Measurements from ENCODE around the gene ADORA3.

ADORA3 gene

GRCh38 chr1:111468717-111469100 lies 34.7 kb downstream of the ADORA3 start:
- DNase-seq (ENCODE audit: low read depth, low spot score) = no peak
- H3K27me3 ChIP-seq (ENCODE audit: insufficient read depth, insufficient read length) = no peaks in the 10 kb centered on the region
- H3K36me3 ChIP-seq (ENCODE audit: insufficient read depth, insufficient read length, low read length) = peaks cover 14% of the 10 kb centered on the region
- H3K4me1 ChIP-seq (ENCODE audit: insufficient read depth, insufficient read length) = no peaks in the 10 kb centered on the region
- no peaks in the 10 kb centered on the region for H3K9me3 ChIP-seq (ENCODE audit: insufficient read depth, low read length)
- no peak overlapping the region for H3K9ac ChIP-seq (ENCODE audit: insufficient read length, low read depth)
- TF ChIP-seq YY1 (IDR thresholded peaks at IDR 0.05; ENCODE audit: insufficient read depth, insufficient read length) = no peak
- TF ChIP-seq SUZ12 (IDR thresholded peaks at IDR 0.05; ENCODE audit: extremely low read depth, insufficient read depth, insufficient read length) = no peak
- TF ChIP-seq ZNF274 (IDR thresholded peaks at IDR 0.05; ENCODE audit: low read depth, low read length) = no peak
- H3K4me3 ChIP-seq (ENCODE audit: insufficient read length, low read depth) = no peak overlapping the region

DNA sequence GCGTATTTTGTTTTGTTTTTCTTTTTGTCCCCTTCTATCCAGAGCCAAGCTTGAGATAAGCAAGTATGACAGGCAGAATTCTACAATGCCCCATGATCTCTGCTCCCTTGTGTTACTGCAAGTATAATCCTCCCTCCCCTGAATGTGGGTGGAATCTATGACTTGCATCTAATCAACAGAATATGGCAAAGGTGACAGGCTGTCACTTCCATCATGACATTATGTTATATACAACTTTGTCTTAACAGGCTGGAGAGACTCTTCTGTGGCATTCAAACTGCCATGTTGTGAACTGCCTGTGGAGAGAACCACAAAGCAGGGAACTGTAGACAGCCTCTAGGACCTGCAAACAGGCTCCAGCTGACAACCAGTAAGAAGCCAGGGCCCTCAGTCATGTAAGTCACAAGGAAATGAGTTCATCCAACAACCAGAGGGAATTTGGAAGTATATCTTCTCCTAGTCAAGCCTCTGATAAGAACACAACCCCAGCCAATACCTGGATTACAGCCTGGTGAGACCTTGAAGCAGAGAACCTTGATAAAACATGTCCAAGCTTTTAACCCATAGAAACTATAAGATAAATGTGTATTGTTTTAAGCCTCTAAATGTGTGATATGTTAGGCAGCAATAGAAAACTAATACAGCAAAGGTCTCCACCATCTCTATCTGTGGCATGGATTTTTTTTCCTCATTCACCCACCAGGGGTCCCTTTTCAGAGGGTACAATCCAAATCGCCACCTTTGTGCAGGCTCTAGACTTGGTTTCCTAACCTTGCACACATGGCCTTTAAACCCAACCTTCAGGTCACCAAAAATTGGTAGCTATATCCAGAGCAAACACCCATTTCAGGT lies 35.3 kb downstream of the ADORA3 start:
- no peak for DNase-seq (ENCODE audit: low read depth, low spot score)
- H3K9me3 ChIP-seq (ENCODE audit: insufficient read depth, low read length) = no peaks in the 10 kb centered on the region
- no peaks in the 10 kb centered on the region for H3K4me1 ChIP-seq (ENCODE audit: insufficient read depth, insufficient read length)
- H3K27me3 ChIP-seq (ENCODE audit: insufficient read depth, insufficient read length) = no peaks in the 10 kb centered on the region
- H3K4me3 ChIP-seq (ENCODE audit: insufficient read length, low read depth) = no peak overlapping the region
- no peak overlapping the region for H3K9ac ChIP-seq (ENCODE audit: insufficient read length, low read depth)
- TF ChIP-seq SUZ12 (IDR thresholded peaks at IDR 0.05; ENCODE audit: extremely low read depth, insufficient read depth, insufficient read length) (no peak), YY1 (IDR thresholded peaks at IDR 0.05; ENCODE audit: insufficient read depth, insufficient read length) (no peak), ZNF274 (IDR thresholded peaks at IDR 0.05; ENCODE audit: low read depth, low read length) (no peak)
- H3K36me3 ChIP-seq (ENCODE audit: insufficient read depth, insufficient read length, low read length) = peaks cover 17% of the 10 kb centered on the region

GRCh38 chr1:111466480-111466879 lies 37.0 kb downstream of the ADORA3 start:
- peaks cover 30% of the 10 kb centered on the region for H3K36me3 ChIP-seq (ENCODE audit: insufficient read depth, insufficient read length, low read length)
- TF ChIP-seq YY1 (IDR thresholded peaks at IDR 0.05; ENCODE audit: insufficient read depth, insufficient read length) (no peak), ZNF274 (IDR thresholded peaks at IDR 0.05; ENCODE audit: low read depth, low read length) (no peak), SUZ12 (IDR thresholded peaks at IDR 0.05; ENCODE audit: extremely low read depth, insufficient read depth, insufficient read length) (no peak)
- DNase-seq (ENCODE audit: low read depth, low spot score) = no peak

DNA sequence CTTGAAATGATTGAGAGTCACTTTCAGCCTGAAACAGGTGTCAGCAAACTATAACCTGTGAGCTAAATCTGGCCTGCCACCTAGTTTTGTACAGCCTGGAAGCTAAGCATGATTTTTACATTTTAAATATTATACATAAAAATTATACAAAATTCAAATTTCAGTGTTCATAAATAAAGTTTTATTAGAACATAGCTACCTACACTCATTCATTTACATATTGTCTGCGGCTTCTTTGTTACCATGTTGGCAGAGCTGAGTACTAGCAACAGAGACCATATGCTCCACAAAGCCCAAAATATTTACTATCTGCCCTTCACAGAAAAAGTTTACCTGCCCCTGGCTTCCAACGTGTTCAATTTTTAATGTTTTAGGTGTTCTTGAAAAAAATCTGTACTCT lies 37.7 kb downstream of the ADORA3 start:
- Histone ChIP-seq H3K27me3 (ENCODE audit: insufficient read depth, insufficient read length) (no peaks in the 10 kb centered on the region), H3K9me3 (ENCODE audit: insufficient read depth, low read length) (no peaks in the 10 kb centered on the region), H3K4me3 (ENCODE audit: insufficient read length, low read depth) (no peak overlapping the region), H3K4me1 (ENCODE audit: insufficient read depth, insufficient read length) (no peaks in the 10 kb centered on the region), H3K9ac (ENCODE audit: insufficient read length, low read depth) (no peak overlapping the region), H3K36me3 (ENCODE audit: insufficient read depth, insufficient read length, low read length) (peaks cover 37% of the 10 kb centered on the region)
- DNase-seq (ENCODE audit: low read depth, low spot score) = no peak
- TF ChIP-seq ZNF274 (IDR thresholded peaks at IDR 0.05; ENCODE audit: low read depth, low read length) (no peak), SUZ12 (IDR thresholded peaks at IDR 0.05; ENCODE audit: extremely low read depth, insufficient read depth, insufficient read length) (no peak), YY1 (IDR thresholded peaks at IDR 0.05; ENCODE audit: insufficient read depth, insufficient read length) (no peak)

More at GRCh38 chr1:111466480-111466879, 37.0 kb downstream of the ADORA3 start:
- Histone ChIP-seq H3K27me3 (ENCODE audit: insufficient read depth, insufficient read length) (no peaks in the 10 kb centered on the region), H3K4me1 (ENCODE audit: insufficient read depth, insufficient read length) (no peaks in the 10 kb centered on the region), H3K9me3 (ENCODE audit: insufficient read depth, low read length) (no peaks in the 10 kb centered on the region), H3K9ac (ENCODE audit: insufficient read length, low read depth) (no peak overlapping the region), H3K4me3 (ENCODE audit: insufficient read length, low read depth) (no peak overlapping the region)

GRCh38 chr1:111463029-111463683 lies 40.3 kb downstream of the ADORA3 start:
- Histone ChIP-seq H3K9me3 (ENCODE audit: insufficient read depth, low read length) (no peaks in the 10 kb centered on the region), H3K27me3 (ENCODE audit: insufficient read depth, insufficient read length) (no peaks in the 10 kb centered on the region), H3K9ac (ENCODE audit: insufficient read length, low read depth) (no peak overlapping the region), H3K4me3 (ENCODE audit: insufficient read length, low read depth) (no peak overlapping the region), H3K4me1 (ENCODE audit: insufficient read depth, insufficient read length) (no peaks in the 10 kb centered on the region), H3K36me3 (ENCODE audit: insufficient read depth, insufficient read length, low read length) (peaks cover 57% of the 10 kb centered on the region)
- no peak for DNase-seq (ENCODE audit: low read depth, low spot score)
- TF ChIP-seq SUZ12 (IDR thresholded peaks at IDR 0.05; ENCODE audit: extremely low read depth, insufficient read depth, insufficient read length) (no peak), ZNF274 (IDR thresholded peaks at IDR 0.05; ENCODE audit: low read depth, low read length) (no peak), YY1 (IDR thresholded peaks at IDR 0.05; ENCODE audit: insufficient read depth, insufficient read length) (no peak)

GRCh38 chr1:111462370-111463028 lies 40.9 kb downstream of the ADORA3 start:
- peaks cover 62% of the 10 kb centered on the region for H3K36me3 ChIP-seq (ENCODE audit: insufficient read depth, insufficient read length, low read length)
- H3K9ac ChIP-seq (ENCODE audit: insufficient read length, low read depth) = no peak overlapping the region
- no peaks in the 10 kb centered on the region for H3K4me1 ChIP-seq (ENCODE audit: insufficient read depth, insufficient read length)
- H3K9me3 ChIP-seq (ENCODE audit: insufficient read depth, low read length) = no peaks in the 10 kb centered on the region
- H3K27me3 ChIP-seq (ENCODE audit: insufficient read depth, insufficient read length) = no peaks in the 10 kb centered on the region
- no peak for DNase-seq (ENCODE audit: low read depth, low spot score)
- TF ChIP-seq YY1 (IDR thresholded peaks at IDR 0.05; ENCODE audit: insufficient read depth, insufficient read length) = no peak
- no peak for TF ChIP-seq SUZ12 (IDR thresholded peaks at IDR 0.05; ENCODE audit: extremely low read depth, insufficient read depth, insufficient read length)
- TF ChIP-seq ZNF274 (IDR thresholded peaks at IDR 0.05; ENCODE audit: low read depth, low read length) = no peak
- no peak overlapping the region for H3K4me3 ChIP-seq (ENCODE audit: insufficient read length, low read depth)

DNA sequence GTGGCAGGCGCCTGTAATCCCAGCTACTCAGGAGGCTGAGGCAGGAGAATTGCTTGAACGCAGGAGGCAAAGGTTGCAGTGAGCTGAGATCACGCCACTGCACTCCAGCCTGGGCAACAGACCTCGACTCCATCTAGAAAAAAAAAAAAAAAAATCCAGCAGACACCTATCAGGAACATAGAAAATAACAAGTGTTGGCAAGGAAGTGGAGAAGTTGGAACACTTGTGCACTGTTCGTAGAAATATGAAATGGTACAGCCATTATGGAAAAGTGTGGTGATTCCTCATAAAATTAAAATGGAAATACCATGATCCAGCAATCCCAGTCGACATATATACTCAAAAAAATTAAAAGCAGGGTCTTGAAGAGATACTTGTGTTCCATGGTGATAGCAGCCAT lies 41.7 kb downstream of the ADORA3 start:
- H3K9ac ChIP-seq (ENCODE audit: insufficient read length, low read depth) = no peak overlapping the region
- H3K4me3 ChIP-seq (ENCODE audit: insufficient read length, low read depth) = no peak overlapping the region
- H3K36me3 ChIP-seq (ENCODE audit: insufficient read depth, insufficient read length, low read length) = peaks cover 66% of the 10 kb centered on the region
- no peaks in the 10 kb centered on the region for H3K9me3 ChIP-seq (ENCODE audit: insufficient read depth, low read length)
- no peaks in the 10 kb centered on the region for H3K4me1 ChIP-seq (ENCODE audit: insufficient read depth, insufficient read length)
- TF ChIP-seq ZNF274 (IDR thresholded peaks at IDR 0.05; ENCODE audit: low read depth, low read length) (no peak), YY1 (IDR thresholded peaks at IDR 0.05; ENCODE audit: insufficient read depth, insufficient read length) (no peak), SUZ12 (IDR thresholded peaks at IDR 0.05; ENCODE audit: extremely low read depth, insufficient read depth, insufficient read length) (no peak)
- DNase-seq (ENCODE audit: low read depth, low spot score) = no peak
- no peaks in the 10 kb centered on the region for H3K27me3 ChIP-seq (ENCODE audit: insufficient read depth, insufficient read length)

Measured in NT2/D1 (cell line).